Spleen (tissue), 11 donors: ENCODE data around the gene ROMO1. TPM values are rescaled to one million over a fixed set of nuclear protein-coding genes. Genes with fewer than 3 reads are reported as not detected.
A peak's percentile ranks its signal among the peaks of the same experiment; 100 is the strongest.

ENCODE experiments used
- DNase-seq: peaks from one replicate; pipeline ENCODE4 v3.0.0-alpha.2; 2020
- H3K27ac ChIP-seq, 8 donors: fragments of 200-600 bp; sonication (generic) in 7 of 8; 1 replicate in 4 of 8; 2 replicates in 4 of 8; pipeline versions ENCODE4 v1.5.0 to v1.8.0; 2016 to 2021; ENCODE audit warnings: inconsistent platforms in 4 of 8, mild to moderate bottlenecking in 4 of 8, moderate library complexity in 1 of 8
- H3K27me3 ChIP-seq, 7 donors: fragments of 200-600 bp; sonication (generic) in 6 of 7; replicated peaks in 1 of 7; 1 replicate in 4 of 7; 2 replicates in 3 of 7; pipeline versions ENCODE4 v1.5.0 to v1.8.0; 2016 to 2021; ENCODE audit warnings: inconsistent platforms in 3 of 7, mild to moderate bottlenecking in 1 of 7
- H3K36me3 ChIP-seq, 6 donors: fragments of 200-600 bp; sonication (generic) in 5 of 6; 1 replicate in 4 of 6; 2 replicates in 2 of 6; pipeline versions ENCODE4 v1.5.0 to v1.8.0; 2016 to 2021; ENCODE audit warnings: inconsistent platforms in 2 of 6
- H3K4me1 ChIP-seq, 6 donors: fragments of 200-600 bp; sonication (generic) in 5 of 6; 1 replicate in 3 of 6; 2 replicates in 3 of 6; pipeline versions ENCODE4 v1.5.0 to v1.8.0; 2016 to 2021; ENCODE audit warnings: inconsistent platforms in 3 of 6
- H3K4me3 ChIP-seq, 8 donors: fragments of 200-600 bp; sonication (generic) in 7 of 8; 1 replicate in 4 of 8; 2 replicates in 4 of 8; pipeline versions ENCODE4 v1.5.0 to v1.8.0; 2016 to 2021; ENCODE audit warnings: inconsistent platforms in 4 of 8, mild to moderate bottlenecking in 4 of 8, moderate library complexity in 2 of 8
- H3K9me3 ChIP-seq, 8 donors: fragments of 200-600 bp; sonication (generic) in 7 of 8; 1 replicate in 4 of 8; 2 replicates in 4 of 8; pipeline versions ENCODE4 v1.5.0 to v1.8.0; 2016 to 2021; ENCODE audit warnings: inconsistent platforms in 4 of 8
- POLR2A ChIP-seq, 3 donors: fragments of 450-650 bp; IDR thresholded peaks; one replicate each; pipeline ENCODE4 v1.5.1; 2017; ENCODE audit warnings: antibody characterized with exemption in 3 of 3, mild to moderate bottlenecking in 1 of 3
- POLR2AphosphoS5 ChIP-seq, 3 donors: sonication (generic); formaldehyde crosslinking; IDR thresholded peaks; one replicate each; pipeline ENCODE4 v1.5.1; 2017; ENCODE audit warnings: antibody characterized with exemption in 3 of 3
- WGBS, 5 donors: extraction: QIAGEN DNeasy Blood & Tissue Kit in 3 of 5; methylation state at CpG; one replicate each; pipeline versions ENCODE4 v1.1.5 to v1.1.7; 2013 to 2018; 5-methylcytosine and 5-hydroxymethylcytosine counted together
- intact Hi-C: fragments of 100-400 bp; cut with DNase I; formaldehyde crosslinking; loops from one replicate; pipeline ENCODE4 v1.15.0; 2023; ENCODE audit warnings: low total_unique reads
- polyA plus RNA-seq, 3 donors: library from polyadenylated mRNA; stranded (reverse); fragments of 200-250 nt; gene quantifications; one replicate each; pipeline ENCODE4 v1.2.1, GENCODE V29; 2013
- total RNA-seq, 7 donors: library from RNA; depleted of rRNA in 3 of 7; stranded (reverse); fragments of >200 nt in 3 of 7; fragmentation: NEBNext Ultra II Directional in 4 of 7; extraction: Animal tissue kit (Norgen Biotek cat#: 25700) in 4 of 7; gene quantifications; one replicate each; pipeline versions ENCODE4 v1.1.0 to v1.2.1, GENCODE V29; 2016 to 2021
- TF ChIP-seq, protein P1 (sequence below), 11 experiments: fragments of 200-600 bp in 7 of 11; fragments of 450-650 bp in 4 of 11; sonication (generic) in 4 of 11; IDR thresholded peaks in 8 of 11; conservative IDR thresholded peaks in 3 of 11; 1 replicate in 7 of 11; 2 replicates in 4 of 11; pipeline versions ENCODE4 v1.4.0 to v1.8.0; 2016 to 2021; ENCODE audit warnings: antibody characterized with exemption in 11 of 11, inconsistent platforms in 4 of 11, mild to moderate bottlenecking in 1 of 11
- donor health status: healthy with polysubstance abuse.
- donor health status: DM: no; HTN: no; CAD: no; lungs with moderate emphysema.
- donor health status: DM: no; HTN: no; CAD: no.
- donor health status: Bipolar disorder and iron deficiency.
- donor health status: healthy.
- donor health status: DM: no; HTN: no; CAD: no.
- donor health status: DM: yes; HTN: yes; CAD: no.

The ROMO1 gene
- total and polyA plus RNA-seq, 10 donors = 66.2 to 372 (median 118) TPM

DNA sequence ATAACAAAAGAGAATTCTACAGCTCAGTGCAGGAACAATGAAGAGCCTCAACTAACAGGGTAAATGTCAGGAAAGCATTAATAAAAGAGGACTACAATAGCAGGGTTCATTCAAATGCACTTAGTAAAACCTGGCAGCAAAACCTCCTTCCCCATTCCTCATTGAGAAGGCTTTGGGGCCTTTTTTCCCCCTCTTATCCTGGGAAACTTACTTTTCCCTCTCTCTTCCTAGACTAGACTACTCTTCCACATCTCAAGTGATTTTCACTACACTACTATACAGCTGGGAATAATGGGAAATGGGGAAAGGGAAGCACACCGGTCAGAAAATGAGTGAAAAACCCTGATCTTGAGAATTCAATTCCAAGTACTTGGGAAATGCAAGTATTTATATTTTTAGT is 10.1 kb downstream of the ROMO1 start:
- 77 to 90% (median 83%) methylated on average over 1 of the region's 1 CpG for WGBS, 5 donors
- intact Hi-C loops = no loop called here
- peaks cover 9 to 100% (median 91%) of the 10 kb centered on the region in 6 donors for H3K36me3 ChIP-seq
- no peak for DNase-seq
- no peaks in the 10 kb centered on the region for H3K27me3 ChIP-seq
- H3K9me3 ChIP-seq = no peaks in the 10 kb centered on the region
- TF ChIP-seq, protein P1, sequence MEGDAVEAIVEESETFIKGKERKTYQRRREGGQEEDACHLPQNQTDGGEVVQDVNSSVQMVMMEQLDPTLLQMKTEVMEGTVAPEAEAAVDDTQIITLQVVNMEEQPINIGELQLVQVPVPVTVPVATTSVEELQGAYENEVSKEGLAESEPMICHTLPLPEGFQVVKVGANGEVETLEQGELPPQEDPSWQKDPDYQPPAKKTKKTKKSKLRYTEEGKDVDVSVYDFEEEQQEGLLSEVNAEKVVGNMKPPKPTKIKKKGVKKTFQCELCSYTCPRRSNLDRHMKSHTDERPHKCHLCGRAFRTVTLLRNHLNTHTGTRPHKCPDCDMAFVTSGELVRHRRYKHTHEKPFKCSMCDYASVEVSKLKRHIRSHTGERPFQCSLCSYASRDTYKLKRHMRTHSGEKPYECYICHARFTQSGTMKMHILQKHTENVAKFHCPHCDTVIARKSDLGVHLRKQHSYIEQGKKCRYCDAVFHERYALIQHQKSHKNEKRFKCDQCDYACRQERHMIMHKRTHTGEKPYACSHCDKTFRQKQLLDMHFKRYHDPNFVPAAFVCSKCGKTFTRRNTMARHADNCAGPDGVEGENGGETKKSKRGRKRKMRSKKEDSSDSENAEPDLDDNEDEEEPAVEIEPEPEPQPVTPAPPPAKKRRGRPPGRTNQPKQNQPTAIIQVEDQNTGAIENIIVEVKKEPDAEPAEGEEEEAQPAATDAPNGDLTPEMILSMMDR (IDR thresholded peaks at IDR 0.05 in 8 of 11, conservative IDR thresholded peaks at IDR 0.05 in 3 of 11) = no peak
- TF ChIP-seq POLR2AphosphoS5 (IDR thresholded peaks at IDR 0.05) = peak in 1 of 3 donors; percentile 29
- H3K4me3 ChIP-seq = no peak overlapping the region
- H3K27ac ChIP-seq = peak overlapping the region in 1 of 8 donors; percentile 4
- H3K4me1 ChIP-seq = peaks cover 16 to 85% (median 50%) of the 10 kb centered on the region in 6 donors

DNA sequence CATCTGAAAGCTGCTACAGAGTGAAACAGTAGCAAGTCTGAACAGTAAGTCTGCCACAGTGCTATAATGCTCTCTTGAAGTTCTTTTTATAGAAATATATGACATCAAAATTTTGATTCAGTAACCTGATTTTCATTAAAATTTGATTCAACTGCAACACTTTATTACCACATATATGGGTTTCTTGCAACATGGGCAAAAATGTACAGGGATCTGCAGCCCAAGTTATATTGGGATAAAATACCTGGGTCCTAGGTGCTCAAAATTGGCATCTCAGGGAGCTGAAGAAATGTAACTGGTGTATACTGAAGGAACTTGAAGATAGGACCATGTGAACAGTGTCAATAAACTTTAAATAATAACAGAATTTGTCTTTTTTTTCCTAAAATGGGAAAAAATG is 10.8 kb downstream of the ROMO1 start:
- DNase-seq = no peak
- Histone ChIP-seq H3K4me3 (no peak overlapping the region), H3K4me1 (peaks cover 16 to 85% (median 46%) of the 10 kb centered on the region in 6 donors), H3K36me3 (peaks cover 5 to 100% (median 91%) of the 10 kb centered on the region in 6 donors), H3K27ac (no peak overlapping the region), H3K9me3 (no peaks in the 10 kb centered on the region), H3K27me3 (no peaks in the 10 kb centered on the region)
- intact Hi-C loops = no loop called here
- TF ChIP-seq, protein P1 (IDR thresholded peaks at IDR 0.05 in 8 of 11, conservative IDR thresholded peaks at IDR 0.05 in 3 of 11) = no peak
- no peak for TF ChIP-seq POLR2AphosphoS5 (IDR thresholded peaks at IDR 0.05)
- no peak for TF ChIP-seq POLR2A (IDR thresholded peaks at IDR 0.05)

DNA sequence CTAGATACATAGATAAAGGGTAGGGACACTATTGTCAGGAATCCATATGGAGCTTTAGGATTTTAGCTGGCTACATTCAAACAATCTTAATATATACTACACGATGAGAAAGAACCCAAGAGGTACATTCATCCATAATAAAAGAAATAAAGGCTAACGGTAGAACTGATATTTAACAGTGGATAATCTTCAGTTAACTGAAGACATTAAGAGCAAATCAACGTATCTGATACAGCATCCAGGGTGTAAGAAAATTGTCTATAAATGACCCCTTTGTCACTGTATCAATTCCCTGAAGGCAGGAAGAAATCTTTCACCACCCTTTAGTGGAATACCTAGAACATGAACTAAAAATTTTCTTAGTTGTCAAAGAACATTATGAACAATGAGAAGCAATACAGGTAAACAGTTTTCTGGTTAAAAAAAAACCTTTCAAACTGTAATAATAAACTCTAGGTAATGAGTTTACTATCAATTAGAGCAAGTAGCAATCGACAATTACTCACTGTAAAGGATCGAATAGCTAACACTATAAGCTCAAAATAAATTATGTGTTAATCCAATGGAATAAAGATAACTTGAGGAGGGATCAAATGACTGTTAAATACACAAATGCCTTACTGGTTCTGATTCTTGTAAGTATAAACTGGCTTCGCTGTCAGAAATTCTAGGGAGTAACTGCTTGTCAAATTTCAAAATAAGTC is 11.8 kb downstream of the ROMO1 start:
- intact Hi-C loops = no loop called here
- Histone ChIP-seq H3K4me3 (no peak overlapping the region), H3K27me3 (no peaks in the 10 kb centered on the region), H3K27ac (peak overlapping the region in 1 of 8 donors; percentile 41), H3K4me1 (peaks cover 16 to 95% (median 50%) of the 10 kb centered on the region in 6 donors), H3K9me3 (no peaks in the 10 kb centered on the region), H3K36me3 (peaks cover 6 to 100% (median 91%) of the 10 kb centered on the region in 6 donors)
- WGBS, 5 donors = 73 to 88% (median 82%) methylated on average over 6 of the region's 6 CpGs
- DNase-seq = no peak
- no peak for TF ChIP-seq POLR2A (IDR thresholded peaks at IDR 0.05)
- TF ChIP-seq, protein P1 (IDR thresholded peaks at IDR 0.05 in 8 of 11, conservative IDR thresholded peaks at IDR 0.05 in 3 of 11) = no peak
- TF ChIP-seq POLR2AphosphoS5 (IDR thresholded peaks at IDR 0.05) = no peak

DNA sequence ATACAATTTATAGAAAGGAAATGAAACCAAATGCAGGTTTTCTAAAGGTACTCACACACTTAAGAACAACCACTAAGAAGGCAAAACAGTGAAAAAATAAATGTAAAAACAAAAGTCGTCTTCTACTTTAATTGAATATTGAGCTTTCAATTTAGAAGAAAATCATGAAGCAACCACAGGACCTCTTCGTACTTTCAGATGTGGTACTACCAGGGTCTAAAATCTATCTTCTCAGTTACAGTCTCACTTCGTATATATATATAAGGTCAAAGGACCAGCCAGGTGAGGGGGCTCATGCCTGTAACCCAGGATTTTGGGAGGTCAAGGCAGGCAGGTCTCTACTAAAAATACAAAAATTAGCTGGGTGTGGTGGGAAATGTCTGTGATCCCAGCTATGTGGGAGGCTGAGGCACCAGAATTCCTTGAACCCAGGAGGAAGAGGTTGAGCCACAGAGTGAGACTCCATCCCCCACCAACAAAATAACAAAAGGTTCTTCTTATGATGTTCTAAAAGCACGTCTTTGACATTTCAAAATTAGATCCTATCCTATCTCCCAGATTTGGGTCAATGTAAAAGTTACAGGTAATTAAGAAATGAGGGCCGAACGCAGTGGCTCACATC is 12.5 kb downstream of the ROMO1 start:
- no peak for DNase-seq
- Histone ChIP-seq H3K27me3 (no peaks in the 10 kb centered on the region), H3K4me1 (peaks cover 16 to 96% (median 50%) of the 10 kb centered on the region in 6 donors), H3K4me3 (no peak overlapping the region), H3K27ac (peak overlapping the region in 1 of 8 donors; percentile 41), H3K36me3 (peaks cover 6 to 100% (median 91%) of the 10 kb centered on the region in 6 donors), H3K9me3 (no peaks in the 10 kb centered on the region)
- whole genome bisulfite sequencing, 5 donors = 69 to 80% (median 78%) methylated on average over 6 of the region's 6 CpGs
- intact Hi-C loops = no loop called here
- peak in 1 of 3 donors; percentile 10 for TF ChIP-seq POLR2AphosphoS5 (IDR thresholded peaks at IDR 0.05)
- TF ChIP-seq POLR2A (IDR thresholded peaks at IDR 0.05) = no peak
- TF ChIP-seq, protein P1 (IDR thresholded peaks at IDR 0.05 in 8 of 11, conservative IDR thresholded peaks at IDR 0.05 in 3 of 11) = no peak
